CD4-positive, CD25-positive, alpha-beta regulatory T cell (primary cell): ENCODE results near the gene DGKZ. TPM values are rescaled to one million over a fixed set of nuclear protein-coding genes. Genes with fewer than 3 reads are reported as not detected.
"Not testable (repeated sequence)": the region's sequence is repeated elsewhere in the genome, so short reads cannot be mapped to it uniquely, and the experiment has no call there.

Experiments
- ATAC-seq, 2 donors: fragments of 150-1000 bp; cut with Tn5 transposase; one replicate each; pipeline ENCODE4 v1.10.0; 2021; ENCODE audit warnings: low read depth in 2 of 2, moderate number of reproducible peaks in 2 of 2, moderate library complexity in 1 of 2
- DNase-seq, 3 donors: peaks; one replicate each; pipeline versions ENCODE4 v3.0.0 to v3.0.0-alpha.2; 2012 to 2022; ENCODE audit warnings: mixed read lengths in 1 of 3
- H3K27ac ChIP-seq: one replicate; pipeline ENCODE4 v1.7.0; 2013; ENCODE audit warnings: mild to moderate bottlenecking, low read length; ENCODE audit not compliant: insufficient read depth, poor library complexity, severe bottlenecking
- H3K27me3 ChIP-seq: one replicate; pipeline ENCODE4 v1.7.0; 2013; ENCODE audit warnings: low read length; ENCODE audit not compliant: control insufficient read depth, insufficient read depth
- H3K36me3 ChIP-seq: one replicate; pipeline ENCODE4 v1.7.0; 2013; ENCODE audit warnings: mild to moderate bottlenecking, low read length, moderate library complexity; ENCODE audit not compliant: control insufficient read depth, insufficient read depth
- H3K4me1 ChIP-seq: 2 replicates; pipeline ENCODE4 v1.7.0; 2013; ENCODE audit warnings: mild to moderate bottlenecking, low read length; ENCODE audit not compliant: insufficient read depth, control insufficient read depth, poor library complexity, severe bottlenecking
- H3K4me3 ChIP-seq: one replicate; pipeline ENCODE4 v1.7.0; 2013; ENCODE audit warnings: low read depth, mild to moderate bottlenecking, low read length, moderate library complexity
- H3K9me3 ChIP-seq, 2 experiments: 1 replicate in 1 of 2; 2 replicates in 1 of 2; pipeline ENCODE4 v1.7.0; 2013; ENCODE audit warnings: low read length in 2 of 2, mild to moderate bottlenecking in 1 of 2, moderate library complexity in 1 of 2; ENCODE audit not compliant: control insufficient read depth in 2 of 2
- H3K27ac Mint-ChIP-seq, 3 donors: one replicate each; pipeline ENCODE4 v1.8.0; 2020 to 2022; ENCODE audit warnings: mild to moderate bottlenecking in 3 of 3, mixed read lengths in 3 of 3, moderate library complexity in 2 of 3
- H3K27me3 Mint-ChIP-seq: one replicate; pipeline ENCODE4 v1.8.0; 2022; ENCODE audit warnings: mild to moderate bottlenecking, mixed read lengths
- H3K36me3 Mint-ChIP-seq: one replicate; pipeline ENCODE4 v1.8.0; 2020; ENCODE audit warnings: mixed read lengths
- H3K4me1 Mint-ChIP-seq, 4 donors: one replicate each; pipeline ENCODE4 v1.8.0; 2020 to 2022; ENCODE audit warnings: mixed read lengths in 4 of 4, mild to moderate bottlenecking in 1 of 4
- H3K4me3 Mint-ChIP-seq, 4 donors: one replicate each; pipeline ENCODE4 v1.8.0; 2020 to 2022; ENCODE audit warnings: mild to moderate bottlenecking in 4 of 4, mixed read lengths in 4 of 4, moderate library complexity in 3 of 4
- H3K9me3 Mint-ChIP-seq, 7 donors: one replicate each; pipeline ENCODE4 v1.8.0; 2020 to 2022; ENCODE audit warnings: mixed read lengths in 7 of 7, mild to moderate bottlenecking in 3 of 7, moderate library complexity in 2 of 7
- polyA plus RNA-seq, 4 donors: library from polyadenylated mRNA; unstranded; fragments of 300-500 nt; fragmentation: Illumina TruSeq; gene quantifications; one replicate each; pipeline ENCODE4 v1.2.3, GENCODE V29; 2021
- total RNA-seq: library from RNA; stranded (reverse); gene quantifications from one replicate; pipeline ENCODE4 v1.2.3, GENCODE V29; 2022

DGKZ gene
- total and polyA plus RNA-seq, 5 donors from 2014 or later, result 36.6 to 234 (median 46.3) TPM

DNA sequence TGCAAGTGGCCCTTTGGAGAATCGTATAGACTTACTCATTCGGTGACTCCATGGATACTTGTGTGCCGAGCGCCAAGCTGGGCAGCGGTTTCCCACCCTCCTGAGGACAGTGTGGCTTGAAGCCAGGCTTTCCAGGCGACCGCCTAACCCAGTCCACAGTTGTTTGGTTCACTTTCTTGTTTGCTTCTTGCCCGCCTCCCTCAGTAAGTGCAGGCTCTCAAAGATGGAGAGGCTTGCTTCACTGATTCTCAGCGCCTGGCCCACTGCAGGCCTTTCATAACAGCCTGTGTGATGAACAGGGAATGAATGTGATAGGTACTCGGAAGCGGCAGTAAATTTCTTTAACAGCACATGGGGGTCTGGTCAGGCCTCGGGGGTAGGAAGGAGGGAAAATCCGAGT is 23.0 kb downstream of the DGKZ start:
- Mint-ChIP-seq H3K4me1 (peaks cover 0 to 31% (median 12%) of the 10 kb centered on the region in 4 donors), H3K4me3 (peak overlapping the region in 1 of 4 donors; percentile 60), H3K36me3 (peaks cover 18% of the 10 kb centered on the region), H3K9me3 (no peaks in the 10 kb centered on the region), H3K27ac (no peak overlapping the region), H3K27me3 (no peaks in the 10 kb centered on the region)
- Histone ChIP-seq H3K36me3 (peaks cover 50% of the 10 kb centered on the region), H3K4me3 (no peak overlapping the region), H3K4me1 (peaks cover 22% of the 10 kb centered on the region), H3K9me3 (no peaks in the 10 kb centered on the region), H3K27me3 (no peaks in the 10 kb centered on the region), H3K27ac (no peak overlapping the region)
- DNase-seq, result no peak
- ATAC-seq, result no peak

DNA sequence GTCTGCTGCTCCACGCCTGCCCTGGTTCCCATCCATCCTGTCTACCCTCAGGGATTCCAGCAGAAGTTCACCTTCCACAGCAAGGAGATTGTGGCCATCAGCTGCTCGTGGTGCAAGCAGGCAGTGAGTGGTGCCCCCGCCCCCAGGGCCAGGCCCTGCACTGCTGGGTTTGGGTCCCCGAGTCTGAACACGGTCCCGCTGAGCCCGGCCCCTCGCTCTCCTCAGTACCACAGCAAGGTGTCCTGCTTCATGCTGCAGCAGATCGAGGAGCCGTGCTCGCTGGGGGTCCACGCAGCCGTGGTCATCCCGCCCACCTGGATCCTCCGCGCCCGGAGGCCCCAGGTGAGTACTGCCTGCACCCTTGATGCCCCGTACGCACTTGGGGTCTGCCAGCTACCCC is 24.0 kb downstream of the DGKZ start:
- not testable (repeated sequence) for H3K9me3 Mint-ChIP-seq, H3K4me3 ChIP-seq, ATAC-seq, H3K27ac ChIP-seq, H3K27ac Mint-ChIP-seq, H3K27me3 Mint-ChIP-seq, DNase-seq, H3K4me3 Mint-ChIP-seq, H3K9me3 ChIP-seq, H3K27me3 ChIP-seq
- peaks cover 19% of the 10 kb centered on the region for H3K36me3 Mint-ChIP-seq
- H3K4me1 Mint-ChIP-seq, result peaks cover 0 to 23% (median 8%) of the 10 kb centered on the region in 4 donors
- peaks cover 13% of the 10 kb centered on the region for H3K4me1 ChIP-seq
- peaks cover 59% of the 10 kb centered on the region for H3K36me3 ChIP-seq

DNA sequence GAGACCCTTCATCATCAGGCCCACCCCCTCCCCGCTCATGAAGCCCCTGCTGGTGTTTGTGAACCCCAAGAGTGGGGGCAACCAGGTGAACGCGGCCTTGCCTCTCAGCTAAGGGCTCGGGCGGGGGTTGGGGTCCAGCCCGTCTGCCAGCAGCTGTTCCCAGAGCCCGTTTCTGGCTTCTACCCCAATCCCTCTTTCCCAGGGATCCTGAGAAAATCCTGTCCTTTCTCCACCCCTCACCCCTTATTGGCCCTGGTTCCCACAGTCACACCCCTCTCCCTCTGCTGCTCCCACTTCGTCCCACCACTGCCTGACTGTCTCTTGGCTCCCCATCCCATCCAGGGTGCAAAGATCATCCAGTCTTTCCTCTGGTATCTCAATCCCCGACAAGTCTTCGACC is 24.8 kb downstream of the DGKZ start:
- H3K4me1 ChIP-seq, result peaks cover 5% of the 10 kb centered on the region
- no peaks in the 10 kb centered on the region for H3K27me3 ChIP-seq
- Mint-ChIP-seq H3K4me1 (peaks cover 0 to 20% (median 8%) of the 10 kb centered on the region in 4 donors), H3K4me3 (no peak overlapping the region), H3K27me3 (no peaks in the 10 kb centered on the region), H3K27ac (no peak overlapping the region), H3K9me3 (no peaks in the 10 kb centered on the region), H3K36me3 (peaks cover 23% of the 10 kb centered on the region)
- peaks cover 65% of the 10 kb centered on the region for H3K36me3 ChIP-seq
- no peak overlapping the region for H3K27ac ChIP-seq
- H3K4me3 ChIP-seq, result no peak overlapping the region
- no peaks in the 10 kb centered on the region for H3K9me3 ChIP-seq
- no peak for DNase-seq
- ATAC-seq, result no peak

DNA sequence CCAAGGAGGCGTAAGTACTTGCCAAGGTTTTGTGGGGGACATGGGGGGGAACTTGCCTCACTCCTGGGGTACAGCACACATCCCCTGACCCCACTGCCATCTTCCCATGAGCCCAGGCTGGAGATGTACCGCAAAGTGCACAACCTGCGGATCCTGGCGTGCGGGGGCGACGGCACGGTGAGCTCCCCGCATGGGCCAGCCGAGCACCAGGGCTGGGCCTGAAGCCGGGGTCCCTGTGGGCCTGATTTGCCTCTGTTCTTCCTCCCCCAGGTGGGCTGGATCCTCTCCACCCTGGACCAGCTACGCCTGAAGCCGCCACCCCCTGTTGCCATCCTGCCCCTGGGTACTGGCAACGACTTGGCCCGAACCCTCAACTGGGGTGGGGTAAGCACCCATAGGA is 25.2 kb downstream of the DGKZ start:
- not testable (repeated sequence) for ATAC-seq, H3K27me3 Mint-ChIP-seq, H3K9me3 Mint-ChIP-seq, H3K4me1 ChIP-seq, H3K9me3 ChIP-seq, DNase-seq, H3K27ac ChIP-seq, H3K27ac Mint-ChIP-seq, H3K4me3 ChIP-seq, H3K4me3 Mint-ChIP-seq, H3K27me3 ChIP-seq
- peaks cover 68% of the 10 kb centered on the region for H3K36me3 ChIP-seq
- Mint-ChIP-seq H3K36me3 (peaks cover 26% of the 10 kb centered on the region), H3K4me1 (peaks cover 0 to 19% (median 6%) of the 10 kb centered on the region in 4 donors)

DNA sequence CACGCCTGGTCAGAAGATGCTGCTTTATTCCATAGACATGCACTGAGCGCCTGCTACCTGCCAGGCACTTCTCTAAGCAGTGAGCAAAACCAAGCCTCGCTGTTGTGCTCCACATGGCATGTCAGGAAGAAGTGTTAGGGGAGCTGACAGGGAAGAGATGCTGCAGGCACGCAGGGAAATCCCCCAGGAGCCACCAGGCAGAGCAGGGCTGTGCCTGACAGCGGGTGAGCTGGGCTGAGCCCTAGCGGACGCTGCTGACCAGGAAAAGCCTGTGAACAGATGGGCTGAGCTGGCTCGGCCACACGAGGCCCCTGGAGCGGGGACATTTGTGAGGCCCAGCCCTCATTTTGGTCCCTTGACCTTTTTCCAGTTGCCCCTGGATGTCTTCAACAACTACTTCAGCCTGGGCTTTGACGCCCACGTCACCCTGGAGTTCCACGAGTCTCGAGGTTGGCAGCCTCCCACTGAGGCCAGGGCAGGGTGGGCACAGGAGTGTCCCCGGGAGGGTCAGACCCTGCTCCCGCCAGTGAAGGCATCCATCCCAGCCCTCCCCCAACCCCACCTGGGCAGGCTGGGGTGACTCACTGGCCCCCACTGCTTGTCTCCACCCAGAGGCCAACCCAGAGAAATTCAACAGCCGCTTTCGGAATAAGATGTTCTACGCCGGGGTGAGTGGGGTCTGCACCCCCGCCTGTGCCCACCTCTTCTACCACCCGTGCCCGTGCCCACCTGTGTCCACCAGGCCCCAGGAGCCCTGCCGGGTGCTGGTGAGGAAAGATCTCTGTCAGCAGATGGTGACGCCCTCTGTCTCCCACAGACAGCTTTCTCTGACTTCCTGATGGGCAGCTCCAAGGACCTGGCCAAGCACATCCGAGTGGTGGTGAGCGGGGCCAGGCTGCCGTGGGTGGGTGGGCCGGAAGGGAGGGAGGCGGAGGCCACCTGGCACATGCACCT is 26.8 kb downstream of the DGKZ start:
- DNase-seq, result no peak
- no peak overlapping the region for H3K4me3 ChIP-seq
- no peaks in the 10 kb centered on the region for H3K27me3 ChIP-seq
- no peaks in the 10 kb centered on the region for H3K27me3 Mint-ChIP-seq
- peaks cover 59% of the 10 kb centered on the region for H3K36me3 ChIP-seq
- peaks cover 0 to 9% (median 2%) of the 10 kb centered on the region in 4 donors for H3K4me1 Mint-ChIP-seq
- ATAC-seq, result no peak
- no peak overlapping the region for H3K27ac ChIP-seq
- H3K4me1 ChIP-seq, result no peaks in the 10 kb centered on the region
- no peaks in the 10 kb centered on the region for H3K9me3 ChIP-seq
- H3K9me3 Mint-ChIP-seq, result no peaks in the 10 kb centered on the region
- H3K4me3 Mint-ChIP-seq, result no peak overlapping the region
- no peak overlapping the region for H3K27ac Mint-ChIP-seq
- peaks cover 26% of the 10 kb centered on the region for H3K36me3 Mint-ChIP-seq

DNA sequence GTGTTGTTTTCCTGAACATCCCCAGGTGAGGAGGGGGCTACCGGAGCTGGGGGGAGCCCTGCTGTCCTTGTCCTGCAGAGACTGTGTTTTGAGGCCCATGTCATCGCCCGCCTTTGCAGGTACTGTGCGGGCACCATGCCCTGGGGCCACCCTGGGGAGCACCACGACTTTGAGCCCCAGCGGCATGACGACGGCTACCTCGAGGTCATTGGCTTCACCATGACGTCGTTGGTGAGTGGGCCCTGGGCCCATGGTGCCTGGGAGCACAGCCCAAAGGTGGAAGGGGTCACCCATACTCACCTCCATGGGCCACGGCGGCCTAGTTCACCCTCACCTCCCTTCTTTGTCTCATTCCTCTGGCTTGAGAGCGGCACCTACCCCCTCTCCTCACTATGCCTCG is 27.6 kb downstream of the DGKZ start:
- Histone ChIP-seq H3K4me1 (no peaks in the 10 kb centered on the region), H3K36me3 (peaks cover 61% of the 10 kb centered on the region), H3K27ac (no peak overlapping the region), H3K9me3 (no peaks in the 10 kb centered on the region), H3K27me3 (no peaks in the 10 kb centered on the region), H3K4me3 (no peak overlapping the region)
- Mint-ChIP-seq H3K4me3 (no peak overlapping the region), H3K4me1 (peaks cover 0 to 7% (median 0%) of the 10 kb centered on the region in 4 donors), H3K36me3 (peaks cover 22% of the 10 kb centered on the region), H3K27ac (no peak overlapping the region), H3K27me3 (no peaks in the 10 kb centered on the region), H3K9me3 (no peaks in the 10 kb centered on the region)
- ATAC-seq, result no peak
- no peak for DNase-seq

DNA sequence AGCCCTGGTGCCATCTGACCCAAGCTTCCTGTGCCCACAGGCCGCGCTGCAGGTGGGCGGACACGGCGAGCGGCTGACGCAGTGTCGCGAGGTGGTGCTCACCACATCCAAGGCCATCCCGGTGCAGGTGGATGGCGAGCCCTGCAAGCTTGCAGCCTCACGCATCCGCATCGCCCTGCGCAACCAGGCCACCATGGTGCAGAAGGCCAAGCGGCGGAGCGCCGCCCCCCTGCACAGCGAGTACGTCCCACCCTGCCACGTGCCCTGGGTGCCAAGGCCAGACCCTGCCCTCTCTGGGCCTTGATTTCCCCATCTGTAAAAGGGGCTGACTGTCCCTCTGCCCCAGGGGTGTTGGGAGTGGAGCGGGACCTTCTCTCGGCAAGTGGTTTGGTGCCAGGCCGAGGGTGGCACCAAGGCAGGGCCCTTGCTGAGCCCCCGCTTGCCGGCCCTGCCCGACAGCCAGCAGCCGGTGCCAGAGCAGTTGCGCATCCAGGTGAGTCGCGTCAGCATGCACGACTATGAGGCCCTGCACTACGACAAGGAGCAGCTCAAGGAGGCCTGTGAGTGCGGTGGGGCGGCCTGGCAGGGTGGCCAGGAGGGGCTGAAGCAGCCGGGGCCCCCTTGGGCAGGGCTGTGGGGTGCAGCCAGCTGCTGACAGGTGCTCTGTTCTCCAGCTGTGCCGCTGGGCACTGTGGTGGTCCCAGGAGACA is 28.3 kb downstream of the DGKZ start:
- Histone ChIP-seq H3K4me1 (peaks cover 5% of the 10 kb centered on the region), H3K36me3 (peaks cover 53% of the 10 kb centered on the region), H3K4me3 (no peak overlapping the region), H3K9me3 (no peaks in the 10 kb centered on the region), H3K27me3 (no peaks in the 10 kb centered on the region), H3K27ac (no peak overlapping the region)
- ATAC-seq (no peak), DNase-seq (no peak)
- Mint-ChIP-seq H3K4me1 (peaks cover 0 to 9% (median 0%) of the 10 kb centered on the region in 4 donors), H3K27me3 (no peaks in the 10 kb centered on the region), H3K9me3 (no peaks in the 10 kb centered on the region), H3K4me3 (no peak overlapping the region), H3K36me3 (peaks cover 18% of the 10 kb centered on the region), H3K27ac (no peak overlapping the region)
